Measurements from ENCODE around the gene RGS7BP.

GRCh38 chr5:64507264-64507605 lies 1.4 kb downstream of the RGS7BP start:
- TF ChIP-seq, protein P1, sequence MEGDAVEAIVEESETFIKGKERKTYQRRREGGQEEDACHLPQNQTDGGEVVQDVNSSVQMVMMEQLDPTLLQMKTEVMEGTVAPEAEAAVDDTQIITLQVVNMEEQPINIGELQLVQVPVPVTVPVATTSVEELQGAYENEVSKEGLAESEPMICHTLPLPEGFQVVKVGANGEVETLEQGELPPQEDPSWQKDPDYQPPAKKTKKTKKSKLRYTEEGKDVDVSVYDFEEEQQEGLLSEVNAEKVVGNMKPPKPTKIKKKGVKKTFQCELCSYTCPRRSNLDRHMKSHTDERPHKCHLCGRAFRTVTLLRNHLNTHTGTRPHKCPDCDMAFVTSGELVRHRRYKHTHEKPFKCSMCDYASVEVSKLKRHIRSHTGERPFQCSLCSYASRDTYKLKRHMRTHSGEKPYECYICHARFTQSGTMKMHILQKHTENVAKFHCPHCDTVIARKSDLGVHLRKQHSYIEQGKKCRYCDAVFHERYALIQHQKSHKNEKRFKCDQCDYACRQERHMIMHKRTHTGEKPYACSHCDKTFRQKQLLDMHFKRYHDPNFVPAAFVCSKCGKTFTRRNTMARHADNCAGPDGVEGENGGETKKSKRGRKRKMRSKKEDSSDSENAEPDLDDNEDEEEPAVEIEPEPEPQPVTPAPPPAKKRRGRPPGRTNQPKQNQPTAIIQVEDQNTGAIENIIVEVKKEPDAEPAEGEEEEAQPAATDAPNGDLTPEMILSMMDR (IDR thresholded peaks at IDR 0.05; ENCODE audit: poor library complexity): no peak
- no peak for TF ChIP-seq EZH2 (IDR thresholded peaks at IDR 0.05; ENCODE audit: borderline replicate concordance)
